ENCODE measurements around the gene DAZAP1.

- no peak for TF ChIP-seq CTCF (IDR thresholded peaks at IDR 0.05 in 4 of 5, conservative IDR thresholded peaks at IDR 0.05 in 1 of 5)
- TF ChIP-seq POLR2A (IDR thresholded peaks at IDR 0.05): no peak
Measured at GRCh38 chr19:1457892-1458291, 50.5 kb downstream of the DAZAP1 start.

All from gastrocnemius medialis (tissue), 4 donors.